Activated CD4-positive, alpha-beta memory T cell treated with anti-CD3 and anti-CD28 coated beads, Interleukin-2, amount 10 ng/mL, durations not matched to agents 7 days and 5 days (primary cell): ENCODE results near the gene WWC1. TPM values are rescaled to one million over a fixed set of nuclear protein-coding genes. Genes with fewer than 3 reads are reported as not detected.
"Not testable (repeated sequence)": the region's sequence is repeated elsewhere in the genome, so short reads cannot be mapped to it uniquely, and the experiment has no call there.

Experiments
- CTCF ChIA-PET: fragments of 350-600 bp; sonication (Branson Sonifier 250); formaldehyde crosslinking; loops from one replicate; lab custom pipeline; 2021; ENCODE audit warnings: antibody characterized with exemption, inconsistent platforms; lab: Charles Lee
- POLR2A ChIA-PET: fragments of 350-600 bp; sonication (Branson Sonifier 250); formaldehyde crosslinking; loops from one replicate; lab custom pipeline; 2021; ENCODE audit warnings: antibody characterized with exemption; lab: Charles Lee
- DNase-seq: peaks from one replicate; pipeline ENCODE4 v3.0.0-alpha.2; 2020
- H3K27ac Mint-ChIP-seq: one replicate; pipeline ENCODE4 v1.8.0; 2021; ENCODE audit warnings: mild to moderate bottlenecking, mixed read lengths
- H3K27me3 Mint-ChIP-seq: one replicate; pipeline ENCODE4 v1.8.0; 2021; ENCODE audit warnings: mixed read lengths
- H3K36me3 Mint-ChIP-seq: one replicate; pipeline ENCODE4 v1.8.0; 2021; ENCODE audit warnings: low read depth, mixed read lengths
- H3K4me1 Mint-ChIP-seq: one replicate; pipeline ENCODE4 v1.8.0; 2021; ENCODE audit warnings: mixed read lengths
- H3K4me3 Mint-ChIP-seq: one replicate; pipeline ENCODE4 v1.8.0; 2021; ENCODE audit warnings: mild to moderate bottlenecking, mixed read lengths
- H3K9me3 Mint-ChIP-seq: one replicate; pipeline ENCODE4 v1.8.0; 2021; ENCODE audit warnings: mixed read lengths
- total RNA-seq, 2 experiments: library from RNA; stranded (reverse); gene quantifications; one replicate each; pipeline ENCODE4 v1.2.3, GENCODE V29; 2021

Gene WWC1
- total RNA-seq, 2 experiments from 2014 or later, result not detected

DNA sequence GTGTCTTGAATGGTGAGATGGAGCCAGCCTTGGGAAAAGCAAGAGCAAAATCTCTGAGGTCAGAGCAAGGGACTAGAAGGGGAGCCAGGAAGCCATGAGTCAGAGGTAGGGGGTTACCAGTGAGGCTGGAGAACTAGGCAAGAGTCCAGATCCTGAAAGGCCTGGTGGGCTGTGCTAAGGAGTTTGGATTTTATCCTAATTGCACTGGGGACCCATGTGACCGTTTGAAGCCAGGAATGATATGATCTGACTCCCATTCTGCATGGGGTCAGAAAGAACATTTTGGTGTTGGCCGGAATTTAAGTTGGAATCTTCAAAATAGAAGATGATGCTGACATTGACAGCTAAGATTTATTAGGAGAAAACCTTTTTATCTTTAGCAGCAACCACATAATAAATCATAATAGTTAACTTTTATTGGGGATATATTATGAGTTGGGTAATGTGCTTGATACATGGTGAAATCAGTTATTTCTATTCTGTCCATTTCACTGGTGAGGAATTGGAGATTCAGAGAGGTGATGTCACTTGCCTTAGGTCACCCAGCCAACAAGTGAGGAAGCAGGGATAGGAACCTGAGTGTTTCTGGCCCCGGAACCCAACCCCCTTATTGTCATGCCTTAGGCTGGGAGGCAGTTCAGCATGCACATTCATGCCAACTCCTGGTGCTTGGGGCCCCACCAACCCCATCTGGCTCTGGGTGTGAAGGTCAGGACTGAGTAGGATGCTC is 133.3 kb downstream of the WWC1 start:
- DNase-seq, result no peak
- no peak overlapping the region for H3K4me3 Mint-ChIP-seq
- no peaks in the 10 kb centered on the region for H3K4me1 Mint-ChIP-seq
- no peaks in the 10 kb centered on the region for H3K27me3 Mint-ChIP-seq
- no peaks in the 10 kb centered on the region for H3K36me3 Mint-ChIP-seq
- no peaks in the 10 kb centered on the region for H3K9me3 Mint-ChIP-seq
- no peak overlapping the region for H3K27ac Mint-ChIP-seq
- POLR2A ChIA-PET, result no interaction called here
- CTCF ChIA-PET, result interaction anchor here (1.3 kb wide), 1 partner anchor 71 kb away, joined by 3 read pairs; no protein-coding TSS in a partner anchor

DNA sequence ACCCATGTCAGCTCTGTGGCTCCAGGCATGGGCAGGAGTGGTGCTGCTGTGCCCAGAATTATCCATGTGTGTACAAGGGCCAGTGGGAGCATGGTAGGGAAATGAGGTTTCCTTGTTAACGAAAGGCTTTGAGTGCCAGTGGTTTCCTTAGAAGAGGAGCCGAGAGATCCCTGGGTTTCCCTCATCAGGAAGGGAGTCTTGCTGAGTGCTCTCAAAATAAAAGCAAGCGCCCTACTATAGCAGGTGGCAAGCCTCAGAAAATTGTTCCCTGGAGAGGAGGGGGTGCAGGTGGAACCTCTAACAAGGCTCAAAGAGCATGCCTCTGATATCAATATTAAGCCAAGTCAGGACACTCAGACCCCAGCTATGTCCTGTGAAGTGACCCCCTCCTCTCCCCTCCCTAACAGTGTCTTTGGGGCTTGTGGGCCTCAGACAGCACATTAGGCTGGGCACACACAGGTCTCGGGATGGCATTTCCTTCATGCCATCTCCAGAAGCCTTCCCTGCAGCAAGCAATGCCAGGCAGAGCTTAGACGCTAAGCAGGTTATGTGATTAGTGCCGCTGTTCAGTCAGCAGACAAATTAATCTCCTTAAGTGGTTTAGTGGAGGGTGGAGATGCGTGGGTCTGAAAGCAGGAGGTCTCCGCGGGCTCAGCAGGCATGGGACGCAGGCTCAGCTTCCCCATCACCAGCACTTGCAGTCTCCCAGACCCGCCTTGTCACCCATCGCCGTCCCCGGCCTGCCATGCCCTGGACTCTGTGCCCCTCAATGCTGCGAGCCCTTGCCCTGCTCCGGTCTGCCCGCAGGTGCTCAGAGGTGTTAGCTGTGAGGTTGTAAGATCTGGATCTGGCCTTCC is 134.8 kb downstream of the WWC1 start:
- CTCF ChIA-PET, result no interaction called here
- H3K4me1 Mint-ChIP-seq, result no peaks in the 10 kb centered on the region

DNA sequence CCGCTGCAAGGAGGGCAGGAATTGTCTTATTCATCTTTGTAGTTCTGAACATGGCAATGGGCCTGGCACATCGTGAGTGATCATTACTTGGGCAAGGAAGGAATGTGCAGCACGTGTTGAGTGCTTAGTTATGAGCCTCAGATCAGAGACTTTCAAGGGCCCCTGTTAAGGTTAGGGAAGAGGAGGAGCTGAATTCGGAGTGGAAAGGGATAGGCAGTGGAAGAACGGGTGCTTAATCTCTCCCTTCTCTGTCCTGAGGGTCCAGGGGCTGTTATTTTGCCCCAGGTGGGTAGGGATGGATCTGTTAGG is 135.4 kb downstream of the WWC1 start:
- ChIA-PET POLR2A (no interaction called here), CTCF (no interaction called here)
- Mint-ChIP-seq H3K27me3 (no peaks in the 10 kb centered on the region), H3K27ac (no peak overlapping the region), H3K4me1 (no peaks in the 10 kb centered on the region), H3K36me3 (no peaks in the 10 kb centered on the region), H3K4me3 (no peak overlapping the region), H3K9me3 (no peaks in the 10 kb centered on the region)
- no peak for DNase-seq

More for the DNA sequence above, 134.8 kb downstream of the WWC1 start:
- Mint-ChIP-seq H3K36me3 (no peaks in the 10 kb centered on the region), H3K27ac (no peak overlapping the region), H3K27me3 (no peaks in the 10 kb centered on the region), H3K9me3 (no peaks in the 10 kb centered on the region), H3K4me3 (no peak overlapping the region)
- POLR2A ChIA-PET, result no interaction called here
- no peak for DNase-seq

DNA sequence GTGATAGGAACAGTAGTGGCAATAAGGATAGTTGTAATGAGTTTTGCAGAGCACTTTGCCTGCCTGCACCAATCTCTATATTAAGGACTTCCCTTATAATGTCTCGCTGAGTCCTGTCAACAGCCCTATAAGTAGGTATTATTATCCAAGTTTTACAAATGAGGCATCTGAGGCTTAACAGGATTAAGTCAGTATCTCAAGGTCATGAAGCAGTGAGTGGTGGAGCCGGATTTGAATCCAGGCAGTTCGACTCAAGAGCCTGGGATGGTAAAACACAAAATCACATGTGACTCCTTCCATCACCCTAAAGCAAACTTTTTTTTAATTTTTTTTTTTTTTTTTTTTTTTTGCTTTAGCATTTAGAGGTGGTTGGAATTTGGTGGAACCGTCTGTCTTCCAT is 135.8 kb downstream of the WWC1 start:
- no peaks in the 10 kb centered on the region for H3K27me3 Mint-ChIP-seq
- H3K27ac Mint-ChIP-seq, result no peak overlapping the region
- POLR2A ChIA-PET, result no interaction called here
- H3K9me3 Mint-ChIP-seq, result no peaks in the 10 kb centered on the region
- no peak for DNase-seq
- no peaks in the 10 kb centered on the region for H3K4me1 Mint-ChIP-seq
- no peak overlapping the region for H3K4me3 Mint-ChIP-seq
- no peaks in the 10 kb centered on the region for H3K36me3 Mint-ChIP-seq
- CTCF ChIA-PET, result no interaction called here

DNA sequence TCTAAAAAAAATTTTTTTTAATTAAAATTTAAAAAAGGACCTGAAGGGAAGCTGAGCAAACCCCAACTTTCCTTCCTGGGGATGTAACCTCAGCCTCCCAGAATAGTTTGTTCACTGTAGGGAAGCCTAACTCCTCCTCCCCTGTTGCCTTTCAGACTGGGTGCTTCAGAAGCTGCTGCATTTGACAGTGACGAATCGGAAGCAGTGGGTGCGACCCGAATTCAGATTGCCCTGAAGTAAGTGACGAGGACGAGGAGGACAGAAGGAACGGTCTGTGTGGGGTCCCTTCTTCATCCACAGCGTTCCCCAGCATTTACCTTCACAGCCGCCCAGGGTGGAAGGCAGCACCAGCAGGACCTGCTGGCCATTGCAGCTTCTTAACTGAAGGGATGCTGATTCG is 137.1 kb downstream of the WWC1 start:
- DNase-seq, result no peak
- POLR2A ChIA-PET, result no interaction called here
- H3K4me1 Mint-ChIP-seq, result no peaks in the 10 kb centered on the region
- CTCF ChIA-PET, result no interaction called here
- no peak overlapping the region for H3K4me3 Mint-ChIP-seq
- no peaks in the 10 kb centered on the region for H3K36me3 Mint-ChIP-seq
- peaks cover 2% of the 10 kb centered on the region for H3K27me3 Mint-ChIP-seq
- H3K9me3 Mint-ChIP-seq, result no peaks in the 10 kb centered on the region
- H3K27ac Mint-ChIP-seq, result no peak overlapping the region

DNA sequence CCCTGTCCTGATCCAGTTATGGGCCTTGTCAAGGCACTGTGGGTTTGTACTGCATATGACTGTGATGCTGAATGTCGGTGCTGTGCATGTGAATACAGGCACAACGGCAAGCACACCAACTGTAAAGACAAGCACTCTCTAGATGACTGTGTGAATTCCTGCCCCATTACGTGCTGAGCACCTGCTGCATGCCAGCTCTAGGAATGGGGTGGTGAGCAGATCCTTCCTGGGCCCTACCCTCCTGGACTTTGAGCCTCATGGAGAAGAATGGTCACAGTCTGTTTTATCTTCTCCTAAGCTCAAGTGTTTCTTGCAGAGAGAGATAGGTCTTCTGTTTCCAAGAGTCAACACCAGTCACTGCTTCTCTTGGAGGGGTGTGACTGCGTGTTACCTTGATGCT is 138.9 kb downstream of the WWC1 start:
- no peaks in the 10 kb centered on the region for H3K9me3 Mint-ChIP-seq
- no peak overlapping the region for H3K27ac Mint-ChIP-seq
- peaks cover 2% of the 10 kb centered on the region for H3K27me3 Mint-ChIP-seq
- CTCF ChIA-PET, result interaction anchor here (0.9 kb wide), 1 partner anchor 161 kb away, joined by 3 read pairs; no protein-coding TSS in a partner anchor
- no peaks in the 10 kb centered on the region for H3K4me1 Mint-ChIP-seq
- no peak overlapping the region for H3K4me3 Mint-ChIP-seq
- no peaks in the 10 kb centered on the region for H3K36me3 Mint-ChIP-seq
- POLR2A ChIA-PET, result no interaction called here
- no peak for DNase-seq

DNA sequence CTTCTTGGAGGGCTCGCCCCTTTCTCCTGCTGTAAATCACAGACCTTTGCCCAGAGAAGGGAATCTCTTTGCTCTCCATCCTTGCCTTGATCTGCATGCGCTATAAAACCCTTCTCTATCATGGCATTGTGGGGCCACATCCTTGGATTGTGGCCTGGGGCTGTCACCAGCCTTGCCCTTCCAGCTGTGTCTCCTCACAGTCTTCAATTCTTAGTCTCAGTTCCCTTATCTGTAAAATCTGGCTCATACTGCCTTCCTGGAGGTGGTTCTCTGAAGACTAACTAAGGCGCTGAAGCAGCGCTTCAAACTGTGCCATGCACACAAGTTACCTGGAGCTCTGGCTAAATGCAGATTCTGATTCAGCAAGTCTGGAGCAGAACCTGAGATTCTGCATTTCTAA is 141.5 kb downstream of the WWC1 start:
- Mint-ChIP-seq H3K27me3 (peaks cover 2% of the 10 kb centered on the region), H3K4me3 (no peak overlapping the region), H3K9me3 (no peaks in the 10 kb centered on the region), H3K27ac (no peak overlapping the region), H3K36me3 (no peaks in the 10 kb centered on the region), H3K4me1 (no peaks in the 10 kb centered on the region)
- POLR2A ChIA-PET, result no interaction called here
- no peak for DNase-seq
- CTCF ChIA-PET, result no interaction called here

DNA sequence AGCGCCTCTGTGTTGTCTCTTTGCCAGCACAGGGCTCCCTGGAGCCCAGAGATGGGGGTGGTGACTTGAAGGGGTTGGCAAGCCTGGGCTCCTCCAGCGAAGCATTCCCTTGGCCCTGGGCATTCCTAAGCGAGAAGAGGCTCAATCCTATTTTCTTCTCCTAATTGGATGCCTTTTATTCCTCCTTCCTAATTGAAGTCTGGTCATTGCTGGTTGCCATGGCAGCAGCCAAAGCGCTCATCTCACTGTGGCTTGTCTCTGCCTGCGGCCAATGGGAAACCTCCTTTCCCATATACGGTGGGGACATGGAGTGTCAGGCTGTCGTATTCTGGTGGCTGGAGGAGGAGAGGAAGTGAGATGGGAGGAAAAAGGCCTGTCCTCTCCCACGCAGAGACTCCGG is 142.6 kb downstream of the WWC1 start:
- CTCF ChIA-PET, result no interaction called here
- Mint-ChIP-seq H3K4me3 (no peak overlapping the region), H3K27me3 (peaks cover 2% of the 10 kb centered on the region), H3K27ac (no peak overlapping the region), H3K36me3 (no peaks in the 10 kb centered on the region), H3K4me1 (no peaks in the 10 kb centered on the region), H3K9me3 (no peaks in the 10 kb centered on the region)
- DNase-seq, result no peak
- POLR2A ChIA-PET, result no interaction called here

DNA sequence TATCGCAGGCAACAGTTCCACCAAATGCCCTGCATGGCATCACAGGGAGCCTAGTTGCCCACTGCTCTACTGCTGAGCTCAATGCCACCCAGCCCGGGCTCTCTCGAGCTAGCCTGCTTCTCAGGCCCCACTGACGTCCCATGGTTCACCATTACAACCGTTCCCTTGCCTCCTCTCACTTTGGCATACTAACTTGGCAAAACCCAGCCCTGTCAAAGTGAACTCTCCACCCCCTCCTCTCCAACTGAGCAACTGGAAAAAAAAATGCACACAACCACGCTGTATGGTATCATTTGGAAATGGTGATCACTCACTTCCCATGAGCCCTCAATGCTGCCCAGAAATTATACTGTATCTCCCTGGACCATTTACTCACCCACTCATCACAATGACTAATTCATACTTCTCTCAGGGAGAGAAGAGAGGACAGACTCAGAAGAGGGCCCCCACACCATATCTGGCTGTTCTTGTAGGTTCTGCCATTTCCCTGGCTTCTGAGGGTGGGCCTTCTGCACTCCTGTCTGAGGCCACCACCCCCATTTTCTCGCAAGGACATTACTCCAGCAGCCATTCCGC is 143.4 kb downstream of the WWC1 start:
- Mint-ChIP-seq H3K4me3 (no peak overlapping the region), H3K27ac (no peak overlapping the region), H3K4me1 (no peaks in the 10 kb centered on the region), H3K9me3 (no peaks in the 10 kb centered on the region), H3K27me3 (peaks cover 2% of the 10 kb centered on the region), H3K36me3 (no peaks in the 10 kb centered on the region)
- ChIA-PET CTCF (no interaction called here), POLR2A (no interaction called here)
- DNase-seq, result no peak

DNA sequence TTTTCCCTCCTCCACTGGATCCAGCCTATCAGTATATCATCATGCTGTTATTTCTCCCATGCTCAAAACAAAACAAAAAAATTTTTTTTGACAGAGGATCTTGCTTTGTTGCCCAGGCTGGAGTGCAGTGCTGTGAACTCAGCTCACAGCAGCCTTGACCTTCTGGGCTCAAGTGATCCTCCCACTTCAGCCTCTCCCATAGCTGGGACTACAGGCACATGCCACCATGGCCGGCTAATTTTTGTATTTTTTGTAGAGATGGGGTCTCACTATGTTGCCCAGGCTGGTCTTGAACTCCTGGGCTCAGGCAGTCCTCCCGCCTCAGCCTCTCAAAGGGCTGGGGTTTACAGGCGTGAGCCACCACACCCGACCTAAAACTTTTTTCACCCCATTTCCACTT is 143.9 kb downstream of the WWC1 start:
- DNase-seq, H3K4me3 Mint-ChIP-seq, H3K27ac Mint-ChIP-seq, H3K27me3 Mint-ChIP-seq, H3K4me1 Mint-ChIP-seq, CTCF ChIA-PET, POLR2A ChIA-PET, H3K9me3 Mint-ChIP-seq, H3K36me3 Mint-ChIP-seq: not testable (repeated sequence)

DNA sequence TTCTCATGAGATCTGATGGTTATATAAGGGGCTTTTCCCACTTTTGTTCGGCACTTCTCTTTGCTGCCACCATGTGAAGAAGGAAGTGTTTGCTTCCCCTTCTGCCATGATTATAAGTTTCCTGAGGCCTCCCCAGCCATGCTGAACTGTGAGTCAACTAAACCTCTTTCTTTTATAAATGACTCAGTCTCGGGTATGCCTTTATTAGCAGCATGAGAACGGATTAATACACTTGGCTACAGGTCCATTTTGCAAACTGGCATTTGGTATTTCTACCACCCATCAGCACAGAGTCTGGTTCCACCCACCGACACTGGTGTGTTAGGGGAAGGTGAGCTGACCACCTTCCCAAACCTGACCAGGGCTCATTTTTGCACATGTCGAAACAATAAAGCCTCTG is 146.9 kb downstream of the WWC1 start:
- Mint-ChIP-seq H3K9me3 (no peaks in the 10 kb centered on the region), H3K27me3 (no peaks in the 10 kb centered on the region), H3K4me3 (no peak overlapping the region), H3K36me3 (no peaks in the 10 kb centered on the region), H3K4me1 (no peaks in the 10 kb centered on the region), H3K27ac (no peak overlapping the region)
- DNase-seq, result no peak
- ChIA-PET POLR2A (no interaction called here), CTCF (no interaction called here)

DNA sequence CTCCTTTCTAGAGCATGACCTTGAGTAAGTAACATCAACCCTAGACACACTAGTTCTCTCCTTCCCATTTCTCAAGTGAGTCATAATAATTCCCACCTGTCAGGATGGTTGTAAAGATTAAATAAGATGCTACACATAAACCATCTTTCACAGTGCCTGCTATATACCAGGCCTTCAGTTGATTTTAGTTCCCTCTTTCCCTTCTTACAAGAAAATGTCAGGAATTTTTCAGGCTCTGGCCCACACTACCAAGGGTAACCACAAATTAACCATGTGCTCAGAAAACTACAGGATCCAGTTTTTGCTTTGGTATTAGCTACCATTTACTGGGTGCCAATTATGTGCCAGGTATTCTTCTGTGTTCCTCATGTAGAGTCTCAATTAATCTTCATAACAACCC is 152.1 kb downstream of the WWC1 start:
- Mint-ChIP-seq H3K4me1 (no peaks in the 10 kb centered on the region), H3K9me3 (no peaks in the 10 kb centered on the region), H3K27me3 (peaks cover 2% of the 10 kb centered on the region), H3K36me3 (no peaks in the 10 kb centered on the region), H3K4me3 (no peak overlapping the region), H3K27ac (no peak overlapping the region)
- CTCF ChIA-PET, result no interaction called here
- no peak for DNase-seq
- POLR2A ChIA-PET, result no interaction called here

DNA sequence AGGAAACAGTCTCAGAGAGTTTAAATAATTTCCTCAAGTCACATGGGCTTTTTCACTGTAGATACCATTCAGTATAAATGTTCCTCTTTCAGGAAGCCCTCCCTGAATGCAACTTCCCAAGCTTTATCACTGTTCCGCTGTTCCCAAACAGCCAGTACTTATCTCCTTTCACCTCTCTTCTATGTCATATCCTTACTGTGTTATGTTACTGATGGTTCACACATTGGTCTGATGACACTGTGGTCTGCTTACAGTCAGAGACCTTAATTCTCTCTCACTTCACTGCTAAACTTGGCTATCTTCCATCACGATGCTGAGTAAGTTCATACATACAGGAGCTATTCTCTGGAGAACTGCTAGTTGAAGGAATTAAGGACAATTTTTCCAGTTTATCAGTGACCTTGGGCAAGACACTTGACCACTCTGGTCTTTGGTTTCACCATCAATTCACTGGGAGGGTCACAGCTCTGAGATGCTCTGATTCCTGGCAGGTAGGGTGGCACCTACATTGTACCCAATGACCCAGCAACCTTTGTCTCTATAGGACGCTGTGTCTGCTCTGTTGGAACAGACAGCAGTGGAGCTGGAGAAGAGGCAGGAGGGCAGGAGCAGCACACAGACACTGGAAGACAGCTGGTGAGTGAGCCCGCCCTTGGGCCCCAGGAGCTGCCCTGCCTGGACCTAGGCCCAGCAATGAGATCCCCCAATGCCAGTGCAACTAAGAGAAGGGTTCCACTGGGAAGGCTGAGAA is 152.7 kb downstream of the WWC1 start:
- peaks cover 2% of the 10 kb centered on the region for H3K27me3 Mint-ChIP-seq
- no peaks in the 10 kb centered on the region for H3K4me1 Mint-ChIP-seq
- H3K9me3 Mint-ChIP-seq, result no peaks in the 10 kb centered on the region
- ChIA-PET POLR2A (no interaction called here), CTCF (no interaction called here)
- H3K36me3 Mint-ChIP-seq, result no peaks in the 10 kb centered on the region
- H3K27ac Mint-ChIP-seq, result no peak overlapping the region
- H3K4me3 Mint-ChIP-seq, result no peak overlapping the region
- DNase-seq, result no peak
